ENCODE data around the gene NSUN5.
"Not testable (repeated sequence)": the region's sequence is repeated elsewhere in the genome, so short reads cannot be mapped to it uniquely, and the experiment has no call there.

NSUN5 gene

DNA sequence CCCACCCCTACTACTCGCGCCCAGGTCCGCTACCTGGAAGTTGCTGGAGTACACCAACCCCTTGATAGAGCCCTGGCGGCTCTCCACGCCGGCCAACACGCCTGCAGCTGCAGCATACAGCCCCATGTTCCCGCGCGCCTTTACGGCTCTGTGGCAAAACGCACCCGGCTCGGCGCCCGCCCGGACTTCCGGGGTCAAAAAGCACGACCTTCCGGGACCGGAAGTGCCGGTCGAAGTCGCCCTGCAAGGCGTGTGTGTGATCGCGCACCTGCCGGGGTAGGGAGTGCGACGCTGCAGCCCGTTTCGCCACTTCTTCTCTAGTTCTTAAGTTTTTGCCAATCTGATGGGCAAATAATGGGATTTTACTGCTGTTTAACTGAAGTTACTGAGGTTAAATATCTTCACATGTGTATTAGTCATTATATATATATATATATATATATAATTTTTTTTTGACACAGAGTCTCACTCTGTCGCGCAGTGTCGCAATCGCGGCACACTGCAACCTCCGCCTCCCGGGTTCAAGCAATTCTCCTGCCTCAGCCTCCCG lies at the start of gene NSUN5:
NSUN5 (minus strand) TSS at position 162 of the 550 bp plus-strand sequence; CDS start at position 126, 36 bp downstream.
- DNase-seq = peak; percentile 94

DNA sequence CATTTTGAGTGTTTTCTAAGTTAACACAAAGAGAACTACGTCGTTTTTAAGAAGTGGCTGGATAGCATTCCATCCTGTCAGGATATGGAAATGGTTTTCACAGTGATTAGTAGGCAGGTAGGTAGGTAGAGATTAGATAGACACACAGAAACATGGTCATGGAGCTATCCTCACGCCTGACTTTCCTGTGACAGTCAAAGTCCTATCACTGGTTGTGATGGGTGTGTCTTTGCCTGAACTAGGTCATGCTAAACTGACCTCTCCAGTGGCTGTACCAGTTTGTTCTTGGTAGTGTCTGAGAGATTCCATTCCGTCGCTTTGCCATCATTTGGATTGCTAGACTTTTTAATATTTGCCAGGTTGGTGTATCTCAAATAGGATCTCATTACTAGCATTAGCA lies 47.5 kb upstream of the NSUN5 start:
- DNase-seq = no peak

DNA sequence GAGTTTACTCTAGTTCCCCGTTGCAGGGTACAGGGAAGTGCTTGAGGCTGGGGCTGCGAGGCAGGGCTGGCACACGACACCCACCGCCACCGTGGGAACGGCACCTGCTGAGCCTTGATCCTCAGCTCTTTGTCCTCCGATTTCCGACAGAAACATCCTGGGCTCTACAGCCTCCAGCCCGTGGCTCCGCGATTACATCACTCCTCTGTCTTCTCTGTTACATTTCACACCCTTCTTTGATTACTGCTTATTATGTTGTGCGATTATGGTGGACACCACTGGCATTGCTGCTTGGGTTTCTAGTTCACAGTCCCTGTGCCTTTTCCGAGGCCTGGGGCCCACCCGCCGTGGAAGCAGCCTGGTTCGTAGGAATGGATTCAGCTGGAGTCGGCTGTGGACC lies 46.2 kb upstream of the NSUN5 start:
- DNase-seq = no peak

DNA sequence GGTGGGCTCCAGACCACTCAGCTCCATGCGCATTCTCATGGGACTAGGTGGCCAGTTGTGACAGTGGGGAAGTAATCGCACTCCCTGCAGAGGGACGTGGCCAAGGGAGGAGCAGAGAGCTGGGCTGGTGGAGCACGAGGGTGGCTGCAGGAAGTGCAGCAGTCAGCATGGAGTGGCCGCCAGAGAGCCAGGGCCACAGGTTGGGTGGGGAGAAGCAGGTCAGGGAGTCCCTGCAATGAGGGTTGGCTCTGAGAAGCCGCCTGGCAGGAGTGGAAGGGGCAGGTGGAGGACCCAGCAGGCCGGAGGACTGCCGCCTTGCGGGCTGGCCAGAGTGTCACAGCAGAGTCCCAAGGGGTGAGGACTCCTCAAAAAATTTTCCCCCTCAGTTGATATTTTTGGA lies 45.6 kb upstream of the NSUN5 start:
- DNase-seq = no peak

DNA sequence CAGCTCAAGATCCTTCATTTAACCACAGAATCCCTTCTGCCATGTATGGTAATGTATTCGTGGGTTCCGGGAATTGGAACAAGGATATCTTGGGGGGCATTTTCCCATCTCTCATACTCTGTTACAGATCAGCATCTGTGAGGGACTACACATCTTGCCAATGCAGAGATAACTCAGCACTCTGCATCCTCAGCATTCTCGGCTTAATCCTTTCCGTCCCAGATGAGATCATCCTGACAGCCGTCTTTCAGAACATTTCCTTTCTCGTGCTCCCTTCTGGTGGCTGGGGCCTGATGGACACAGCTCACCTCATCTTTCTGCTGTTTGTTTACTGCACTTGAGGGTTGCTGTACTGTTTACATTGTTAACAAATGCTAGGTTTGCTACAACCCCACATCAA lies 44.6 kb upstream of the NSUN5 start:
- DNase-seq = peak; percentile 71

DNA sequence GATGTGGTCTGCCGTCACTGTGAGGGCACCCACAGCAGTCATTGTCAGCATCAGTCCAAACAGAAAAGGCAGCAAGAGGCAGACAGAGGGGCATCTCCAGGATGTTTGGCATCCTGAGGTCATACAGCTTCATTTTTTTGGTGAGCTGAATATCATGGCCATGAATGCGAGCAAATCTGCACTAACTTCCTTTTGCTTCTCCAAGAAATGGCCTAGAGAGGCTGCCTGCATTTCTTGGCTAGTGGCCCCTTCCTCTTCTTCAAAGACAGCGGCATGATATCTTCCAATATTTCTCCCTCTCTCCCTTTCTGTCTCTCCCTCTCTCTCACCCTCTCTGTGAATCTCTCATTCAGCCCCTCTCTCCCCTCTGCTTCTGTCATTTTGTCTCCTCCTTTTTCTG lies 44.2 kb upstream of the NSUN5 start:
- no peak for DNase-seq

DNA sequence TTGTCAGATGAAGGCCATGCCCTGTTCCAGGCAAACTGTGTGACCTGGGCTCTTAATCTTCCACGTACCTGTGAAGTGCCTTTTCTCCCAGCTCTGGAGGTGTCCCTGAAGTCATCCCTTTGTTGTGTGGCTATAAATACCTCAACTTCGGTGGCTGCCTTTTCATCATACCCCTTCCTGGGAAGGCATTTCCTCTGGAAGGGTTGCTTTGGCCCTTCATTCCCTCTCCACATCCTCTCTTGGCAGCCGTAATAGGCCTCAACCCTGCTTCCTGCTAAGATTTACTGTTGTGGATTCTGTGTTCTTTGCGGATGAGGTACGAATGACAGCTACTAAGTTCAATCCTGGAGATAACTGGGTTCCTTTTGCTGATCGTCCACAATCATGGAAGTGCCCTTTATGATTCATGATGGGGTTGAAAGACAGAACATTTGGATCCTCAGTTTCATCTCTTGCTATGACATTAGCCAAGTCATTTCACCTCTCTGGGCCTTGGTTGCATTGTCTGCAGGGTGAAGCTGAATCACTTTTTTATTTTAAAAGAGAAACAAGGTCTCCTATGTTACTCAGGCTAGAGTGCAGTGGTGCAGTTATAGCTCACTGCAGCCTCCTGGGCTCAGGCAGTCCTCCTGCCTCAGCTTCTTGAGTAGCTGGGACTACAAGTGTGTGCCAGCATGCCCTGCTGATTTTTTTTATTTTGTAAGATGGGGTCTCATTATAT lies 43.0 kb upstream of the NSUN5 start:
- DNase-seq = no peak

DNA sequence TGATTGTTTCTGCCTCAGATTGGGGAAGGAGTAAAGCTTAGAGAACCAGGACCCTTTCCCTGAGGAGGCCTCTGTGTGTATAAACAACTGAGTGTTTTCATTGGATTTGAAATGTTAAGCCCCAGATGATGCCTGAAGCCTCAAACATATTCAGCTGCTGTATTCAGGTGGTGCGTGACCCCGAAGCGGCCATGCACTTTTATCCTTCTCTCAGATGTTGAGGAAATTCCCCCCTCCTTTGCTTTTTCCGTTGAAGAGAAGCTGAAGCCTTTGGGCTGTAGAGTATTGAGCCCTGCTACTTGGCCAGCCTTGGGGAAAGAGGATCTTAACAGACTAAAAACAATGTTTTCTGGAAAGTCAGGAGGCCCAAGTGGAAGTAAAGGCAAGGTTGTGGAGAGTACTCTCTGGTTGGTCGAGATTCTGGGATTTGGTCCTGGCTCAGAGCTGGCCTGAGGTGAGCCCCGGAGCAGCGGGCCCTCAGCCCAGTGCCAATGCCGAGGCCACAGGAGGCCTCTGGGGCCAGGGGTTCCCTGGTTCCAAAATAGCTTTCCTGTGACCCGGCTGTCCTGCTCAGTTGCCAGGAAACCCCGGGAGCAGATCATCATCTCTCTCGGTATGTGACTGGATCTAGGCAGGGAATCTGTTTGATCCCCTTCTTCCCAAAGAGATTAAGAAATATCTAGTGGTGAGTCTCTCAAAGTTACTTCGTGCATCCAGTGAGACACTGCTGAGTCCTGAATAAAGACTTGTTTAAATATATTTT lies 41.9 kb upstream of the NSUN5 start:
- DNase-seq = no peak

DNA sequence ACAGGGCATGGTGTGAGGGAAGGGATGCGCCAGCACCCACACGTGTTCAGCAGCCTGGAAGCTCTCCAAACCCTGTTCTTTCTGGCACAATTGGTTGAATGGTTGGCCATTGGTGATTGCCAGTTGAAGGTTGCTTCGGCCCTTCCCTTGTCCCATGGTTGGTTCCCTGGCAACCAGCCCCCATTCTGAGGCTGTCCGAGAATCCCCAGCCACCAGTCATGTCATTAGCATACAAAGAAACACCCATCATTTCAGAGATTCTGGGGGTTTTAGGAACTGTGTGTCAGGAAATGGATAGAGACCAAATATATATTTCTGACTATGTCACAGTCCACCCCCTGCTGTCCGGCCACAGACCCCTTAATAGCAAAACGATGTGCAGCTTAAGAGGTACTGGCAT lies 41.1 kb upstream of the NSUN5 start:
- DNase-seq = no peak

DNA sequence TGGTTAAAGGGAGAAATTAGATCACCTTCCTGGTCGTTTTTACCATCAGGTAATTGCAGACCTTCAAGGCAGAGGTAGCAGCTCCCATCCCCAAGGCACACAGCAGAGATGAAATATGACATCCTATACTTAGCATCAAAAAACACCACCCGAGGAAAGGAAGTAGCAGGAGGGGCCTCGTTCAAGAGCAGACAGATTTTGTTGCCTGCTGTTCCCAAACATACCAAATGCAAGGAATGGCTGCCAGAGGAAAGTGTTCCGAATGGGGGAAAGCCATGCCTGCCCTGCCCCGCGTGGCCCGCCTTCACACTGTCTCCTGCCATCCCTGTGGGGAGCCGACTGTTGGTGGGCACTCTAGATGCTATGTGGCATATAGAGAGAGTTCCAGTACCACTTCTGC lies 37.3 kb upstream of the NSUN5 start:
- DNase-seq = no peak

DNA sequence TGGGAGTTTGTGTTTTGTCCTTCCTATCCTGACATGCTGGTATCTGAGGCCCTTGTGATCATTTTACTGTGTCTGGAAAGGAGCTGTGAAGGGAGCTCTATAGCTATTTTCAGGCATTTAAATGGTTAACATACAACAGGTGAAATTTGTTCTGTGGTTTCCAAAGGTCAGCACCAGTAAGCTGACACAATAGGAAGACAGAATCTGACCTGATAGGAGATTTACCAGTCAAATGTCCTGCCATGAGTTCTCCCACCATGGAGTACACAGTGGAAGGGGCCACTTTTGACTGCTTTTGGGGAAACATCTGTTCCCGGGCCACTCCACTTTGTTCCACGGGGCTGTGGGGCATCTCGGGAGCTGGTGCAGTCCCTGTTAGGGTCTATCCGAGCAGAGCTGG lies 36.9 kb upstream of the NSUN5 start:
- no peak for DNase-seq

DNA sequence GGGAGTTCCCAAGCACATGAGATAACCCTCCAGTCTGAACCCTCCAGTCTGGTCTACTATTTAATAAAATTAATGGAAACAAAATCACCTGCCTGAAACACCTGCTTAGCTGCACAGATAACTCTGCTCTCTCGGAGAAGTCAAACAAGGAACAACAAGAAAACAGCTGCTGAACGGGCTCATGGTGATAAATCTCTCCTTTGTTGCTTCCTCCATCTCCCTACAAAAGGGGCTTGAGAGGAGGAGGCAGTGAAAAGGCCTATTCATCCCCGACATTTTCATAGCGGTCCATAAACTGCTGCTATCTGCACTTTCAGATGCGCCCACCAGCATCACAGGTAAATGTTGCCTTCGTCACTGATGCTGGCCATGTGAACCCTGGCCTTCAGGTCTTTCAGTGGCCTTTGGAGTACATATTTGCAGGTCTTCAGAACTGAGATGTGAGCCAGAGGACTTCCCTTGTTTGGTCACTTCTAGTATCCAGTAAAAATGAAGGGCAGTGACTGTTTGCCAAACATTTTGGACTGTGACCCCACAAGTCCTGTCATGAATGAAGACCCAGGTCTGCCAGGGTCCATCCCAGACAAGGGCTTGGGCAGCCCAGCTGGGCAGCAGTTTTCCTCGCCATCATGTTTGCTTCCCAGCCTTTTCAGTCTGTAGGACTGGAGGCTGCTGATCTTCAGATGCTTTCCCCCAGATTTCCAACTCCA lies 35.2 kb upstream of the NSUN5 start:
- DNase-seq = no peak

DNA sequence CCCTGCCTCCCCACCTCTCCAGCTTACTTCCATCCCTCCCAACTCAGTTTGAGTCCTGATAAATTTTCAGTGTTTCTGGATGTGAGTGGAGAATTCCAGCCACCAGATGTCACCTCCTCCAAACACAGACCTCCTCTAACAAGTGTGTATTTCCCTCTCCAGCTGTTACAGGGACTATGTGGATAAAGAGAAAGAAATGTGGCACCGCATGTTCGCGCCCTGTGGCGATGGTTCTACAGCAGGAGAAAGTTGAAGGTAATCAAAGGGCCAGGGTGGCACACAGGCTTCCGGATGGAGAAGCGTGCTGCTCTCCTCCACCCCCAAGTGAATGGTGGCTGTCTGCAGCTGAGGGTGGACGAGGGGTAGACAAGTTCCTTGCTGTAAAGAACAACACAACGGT lies 34.0 kb upstream of the NSUN5 start:
- DNase-seq = peak; percentile 80

DNA sequence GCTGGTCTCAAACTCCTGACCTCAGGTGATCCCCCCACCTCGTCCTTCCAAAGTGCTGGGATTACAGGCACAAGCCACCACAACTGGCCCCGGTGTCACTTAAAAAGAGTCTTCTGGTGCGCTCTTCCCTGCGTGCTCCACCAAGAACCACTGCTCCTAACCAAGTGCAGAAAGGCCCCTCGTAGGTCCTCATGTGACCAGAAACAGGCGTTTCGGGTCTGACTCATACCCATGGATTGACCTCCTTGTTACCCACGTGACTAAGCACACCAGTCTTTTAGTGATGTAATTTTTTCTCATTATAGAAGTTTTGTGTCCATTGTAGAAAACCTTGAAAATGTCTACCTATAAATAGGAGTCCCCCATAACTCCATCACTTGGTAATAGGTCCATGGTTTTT lies 33.3 kb upstream of the NSUN5 start:
- peak; percentile 81 for DNase-seq

DNA sequence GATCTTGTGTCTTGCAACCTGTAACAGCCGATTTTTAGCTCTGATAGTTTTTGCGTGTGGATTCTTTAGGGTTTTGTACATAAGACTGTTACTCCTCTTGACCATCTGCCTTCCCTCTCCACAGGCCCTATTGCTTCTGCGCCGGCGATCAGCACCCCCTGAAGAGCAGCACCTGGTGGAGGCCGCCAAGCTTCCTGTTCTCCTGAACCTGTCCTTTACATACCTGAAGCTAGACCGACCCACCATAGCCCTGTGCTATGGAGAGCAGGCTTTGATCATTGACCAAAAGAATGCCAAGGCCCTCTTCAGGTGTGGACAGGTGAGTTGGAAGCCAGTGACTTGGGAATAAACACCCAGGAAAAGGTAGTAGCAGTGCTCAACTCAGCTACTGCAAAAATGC lies 31.9 kb upstream of the NSUN5 start:
- DNase-seq = no peak

DNA sequence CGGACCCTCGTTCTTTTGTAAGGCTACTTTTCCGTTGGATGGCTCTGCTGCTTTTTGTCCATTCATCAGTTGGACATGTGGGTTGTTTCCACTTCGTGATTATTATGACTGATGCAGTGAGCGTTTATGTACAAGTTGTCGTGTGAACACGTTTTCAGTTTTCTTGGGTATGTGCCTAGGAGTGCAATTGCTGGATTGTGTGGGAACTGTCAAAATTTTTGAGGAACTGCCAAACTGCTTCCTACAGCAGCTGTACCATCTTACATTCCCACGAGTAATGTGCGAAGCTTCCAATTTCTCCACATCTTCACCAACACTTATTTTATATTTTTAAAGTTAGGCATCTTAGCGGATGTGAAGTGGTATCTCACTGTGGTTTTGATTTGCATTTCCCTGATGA lies 29.7 kb upstream of the NSUN5 start:
- no peak for DNase-seq

DNA sequence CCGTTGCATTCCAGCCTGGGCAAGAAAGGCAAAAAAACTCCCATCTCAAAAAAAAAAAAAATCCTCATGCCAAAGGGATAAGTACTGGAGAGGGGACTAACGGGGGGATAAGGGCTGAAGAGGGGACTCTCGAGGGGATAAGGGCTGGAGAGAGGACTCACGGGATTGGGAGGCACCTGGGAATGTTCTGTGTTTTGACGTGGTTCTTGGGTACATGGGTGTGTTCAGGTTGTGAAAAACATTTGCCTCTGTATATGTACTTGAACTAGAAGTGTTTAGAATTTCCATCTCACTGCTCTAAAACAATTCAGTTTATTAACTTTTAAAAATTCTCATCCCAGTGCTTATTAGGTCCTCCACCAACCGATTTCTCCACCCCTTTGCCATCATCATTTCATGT lies 23.8 kb upstream of the NSUN5 start:
- no peak for DNase-seq

DNA sequence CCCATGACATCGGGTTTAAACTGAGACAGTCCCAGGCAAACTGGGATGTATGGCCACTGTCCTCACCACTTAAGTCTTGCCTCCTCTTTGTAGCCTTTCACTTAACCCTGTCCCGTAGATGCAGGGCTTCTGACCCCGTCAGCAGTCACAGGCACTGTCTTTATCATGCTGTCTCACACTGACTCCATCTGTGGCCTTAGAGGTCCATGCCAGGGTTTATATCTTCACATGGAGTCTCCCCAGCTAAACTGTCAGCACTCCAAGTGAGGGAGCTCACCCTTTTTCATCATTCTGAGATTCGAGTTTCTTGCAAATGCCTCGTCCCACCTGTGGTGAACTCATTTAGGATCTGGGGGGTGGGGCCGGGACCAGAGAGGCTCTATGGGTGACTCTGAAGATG lies 22.1 kb upstream of the NSUN5 start:
- no peak for DNase-seq

DNA sequence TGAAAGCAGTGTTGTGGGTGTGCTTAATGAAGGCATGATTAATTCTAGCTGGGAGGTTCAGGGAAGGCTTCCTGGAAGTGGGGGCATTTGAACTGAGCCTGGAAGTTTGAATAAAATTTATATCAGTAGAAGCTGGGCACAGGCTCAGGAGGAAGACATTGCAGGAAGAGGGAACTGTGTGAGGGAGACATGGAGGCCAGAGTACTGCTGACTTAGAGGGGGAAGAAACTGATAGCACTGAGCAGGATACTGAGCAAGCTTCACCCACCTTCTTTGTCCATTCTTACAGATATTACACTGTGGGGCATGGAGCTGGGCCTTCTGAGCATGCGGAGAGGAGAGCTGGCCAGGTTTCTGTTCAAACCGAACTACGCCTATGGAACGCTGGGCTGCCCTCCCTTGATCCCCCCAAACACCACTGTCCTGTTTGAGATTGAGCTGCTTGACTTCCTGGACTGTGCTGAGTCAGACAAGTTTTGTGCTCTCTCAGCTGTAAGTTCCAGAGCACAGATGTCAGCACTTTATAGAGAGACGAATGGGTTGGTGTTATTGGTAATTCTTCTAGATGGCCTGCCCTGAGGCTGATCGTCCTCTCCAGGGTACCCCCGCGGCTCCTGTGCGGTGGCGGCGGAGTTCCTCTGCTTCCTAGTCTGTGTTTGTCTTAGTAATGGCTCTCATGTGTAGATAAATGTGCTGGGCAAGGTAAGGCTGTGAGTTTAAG lies 21.4 kb upstream of the NSUN5 start:
- peak; percentile 69 for DNase-seq

DNA sequence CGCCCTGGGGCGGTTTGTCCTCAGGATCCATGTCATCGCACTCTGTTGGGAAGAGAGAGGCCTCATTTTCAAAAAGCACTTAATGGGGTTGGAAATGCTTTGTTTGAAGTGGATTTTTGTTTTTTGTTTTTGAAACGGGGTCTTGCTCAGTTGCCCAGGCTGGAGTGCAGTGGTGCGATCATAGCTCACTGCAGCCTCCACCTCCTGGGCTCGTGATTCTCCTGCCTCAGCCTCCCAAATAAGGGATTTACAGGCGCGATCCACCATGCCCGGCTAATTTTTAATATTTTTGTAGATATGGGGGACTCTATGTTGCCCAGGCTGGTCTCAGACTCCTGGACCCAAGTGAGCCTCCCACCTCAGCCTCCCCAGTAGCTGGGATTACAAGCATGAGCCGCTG lies 20.1 kb upstream of the NSUN5 start:
- DNase-seq = no peak

DNA sequence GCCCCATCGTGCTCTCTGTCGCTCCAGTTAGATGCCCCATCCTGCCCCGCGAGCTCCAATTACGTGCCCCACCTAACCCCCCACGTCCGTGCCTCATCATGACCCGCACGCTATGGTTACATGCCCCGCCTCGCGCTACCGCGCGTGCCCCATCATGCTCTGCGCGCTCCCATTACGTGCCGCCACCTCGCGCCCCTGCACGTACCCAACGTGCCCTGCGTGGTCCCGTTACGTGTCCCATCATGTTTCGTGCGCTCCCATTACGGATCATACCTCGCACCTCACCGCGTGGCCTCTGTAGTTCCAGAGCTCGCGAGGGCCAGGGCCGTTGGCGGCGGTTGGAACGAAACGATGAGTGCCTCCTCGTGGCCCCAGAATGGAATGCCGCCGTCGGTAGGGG lies 19.3 kb upstream of the NSUN5 start, which contains the start of the genes FKBP6 and TRIM50:
FKBP6 (plus strand) TSS at position 240 of the 400 bp plus-strand sequence. CDS start 268 bp downstream, outside the sequence.
TRIM50 (minus strand) TSS at position 161 of the 400 bp plus-strand sequence. CDS start 3,295 bp downstream, outside the sequence.
- not testable (repeated sequence) for DNase-seq

DNA sequence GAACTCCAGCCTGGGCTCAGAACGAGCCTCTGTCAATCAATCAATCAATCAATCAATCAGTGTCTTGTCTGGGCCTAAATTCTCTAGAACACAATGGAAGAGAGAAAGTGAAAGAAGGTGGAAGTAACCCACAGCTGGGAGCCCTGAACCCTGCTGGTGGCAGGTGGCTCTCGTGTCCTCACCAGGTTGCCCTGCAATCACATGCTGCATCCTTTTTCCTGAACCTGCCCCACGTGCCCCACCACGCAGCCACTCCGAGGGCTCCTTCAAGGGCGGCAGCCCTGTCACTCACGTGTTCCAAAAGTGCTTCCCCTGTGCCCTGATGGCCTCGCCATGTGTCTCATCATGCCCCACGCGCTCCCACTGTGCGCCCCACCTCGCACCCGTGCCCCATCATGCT lies 18.8 kb upstream of the NSUN5 start:
- DNase-seq = not testable (repeated sequence)

DNA sequence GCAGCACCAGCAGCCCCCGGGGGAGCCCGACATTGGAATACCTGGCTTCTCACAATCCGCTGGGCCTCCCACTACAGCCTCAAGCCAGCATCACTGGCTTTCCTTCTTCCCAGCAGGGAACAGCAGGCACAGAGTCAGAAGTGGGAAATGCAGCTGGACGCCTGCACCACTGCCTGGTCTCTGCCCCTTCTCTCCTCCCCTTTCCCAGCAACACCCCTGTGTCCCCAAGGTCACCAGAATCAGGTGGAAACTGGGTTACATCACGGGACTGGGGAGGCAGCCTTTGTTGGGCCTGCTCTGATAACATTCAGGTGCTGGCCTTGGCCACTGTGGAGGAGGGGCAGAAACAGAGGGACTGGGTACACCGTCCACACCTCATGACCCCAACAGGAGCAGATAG lies 16.8 kb upstream of the NSUN5 start:
- not testable (repeated sequence) for DNase-seq
